Measurements from ENCODE around the gene FGL2. TPM values are rescaled to one million over a fixed set of nuclear protein-coding genes. Genes with fewer than 3 reads are reported as not detected.
"Not testable (repeated sequence)": the region's sequence is repeated elsewhere in the genome, so short reads cannot be mapped to it uniquely, and the experiment has no call there.

The FGL2 gene
- total RNA-seq, 1 donor from 2014 or later, result 10.9 TPM

GRCh38 chr7:77157034-77157433 lies 42.6 kb downstream of the FGL2 start:
- DNase-seq (ENCODE audit: low spot score), result not testable (repeated sequence)

GRCh38 chr7:77155601-77156377 lies 43.8 kb downstream of the FGL2 start:
- not testable (repeated sequence) for DNase-seq (ENCODE audit: low spot score)

GRCh38 chr7:77154917-77155464 lies 44.6 kb downstream of the FGL2 start:
- DNase-seq (ENCODE audit: low spot score), result not testable (repeated sequence)

DNA sequence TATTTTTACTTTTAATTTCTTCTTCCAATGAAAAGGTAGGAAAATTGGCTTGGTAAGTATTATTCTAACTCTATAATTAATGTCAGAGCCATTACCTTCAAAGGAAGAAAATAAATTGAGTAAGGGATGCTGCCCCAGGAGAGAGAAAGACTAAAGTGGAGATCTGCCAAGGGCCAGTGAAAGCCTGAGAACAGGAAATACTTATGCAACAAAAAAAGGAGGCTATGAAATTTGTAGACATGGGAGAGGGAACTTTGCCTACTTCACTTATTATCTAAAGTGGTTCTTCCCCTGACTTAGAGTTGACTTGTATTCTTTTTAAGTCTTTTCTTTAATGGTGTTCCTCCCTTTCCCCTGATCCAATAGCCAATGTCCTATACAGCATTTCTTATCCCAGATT lies 47.4 kb downstream of the FGL2 start:
- DNase-seq (ENCODE audit: low spot score), result not testable (repeated sequence)

Other genes with a start within 250 kb of the FGL2 start
- gene SPDYE17, start 167.5 kb downstream of the FGL2 start, total RNA-seq, result not detected
- 1.7 TPM for gene SPDYE18, start 137.3 kb downstream of the FGL2 start, total RNA-seq
- gene CCDC146, start 77.2 kb downstream of the FGL2 start, total RNA-seq, result 11.7 TPM
- gene GSAP, start 216.5 kb upstream of the FGL2 start, total RNA-seq, result 39.7 TPM

Measured in ureter (tissue), 1 donor.